NCI-H460 (cell line): ENCODE data around the gene DPY30. TPM values are rescaled to one million over a fixed set of nuclear protein-coding genes. Genes with fewer than 3 reads are reported as not detected.
"Not testable (repeated sequence)": the region's sequence is repeated elsewhere in the genome, so short reads cannot be mapped to it uniquely, and the experiment has no call there.

Experiments used
- DNase-seq: peaks from one replicate; pipeline ENCODE4 v3.0.0-alpha.2; 2016; ENCODE audit warnings: low read depth; ENCODE audit errors: extremely low read depth
- polyA plus RNA-seq: library from polyadenylated mRNA; depleted of rRNA; stranded (reverse); fragments of >200 nt; gene quantifications from 2 replicates; pipeline ENCODE4 v1.2.3, GENCODE V29; 2014; cell fraction: nucleus; rRNA removed
- total RNA-seq: library from RNA; depleted of rRNA; stranded (reverse); fragments of >200 nt; shearing (Covaris generic); gene quantifications from 2 replicates; pipeline ENCODE4 v1.2.3, GENCODE V29; 2014; rRNA removed

The DPY30 gene
- total RNA-seq, result 92.5 and 107 TPM in 2 replicates
- polyA plus RNA-seq, result 58.6 and 68.7 TPM in 2 replicates

GRCh38 chr2:32039447-32040219, at the start of gene DPY30:
Gene DPY30 (minus strand): TSS chr2:32039805. CDS start chr2:32039456, 349 bp downstream.
- DNase-seq, result peak; percentile 89

GRCh38 chr2:32074134-32074506, 34.5 kb upstream of the DPY30 start:
- no peak for DNase-seq

GRCh38 chr2:32067549-32067948, 27.9 kb upstream of the DPY30 start:
- DNase-seq, result no peak

- no peak for DNase-seq
These were observed 25.1 kb upstream of the DPY30 start for GRCh38 chr2:32064713-32065112.

GRCh38 chr2:32064021-32064601, 24.5 kb upstream of the DPY30 start:
- no peak for DNase-seq

- peak; percentile 96 for DNase-seq
These were observed 23.9 kb upstream of the DPY30 start, which contains the start of gene SPAST for GRCh38 chr2:32063310-32064020. Gene SPAST (plus strand): TSS chr2:32063556. CDS start chr2:32063832, 276 bp downstream.

- DNase-seq, result no peak
These were observed 22.6 kb upstream of the DPY30 start for GRCh38 chr2:32061973-32062861.

GRCh38 chr2:32061430-32061829, 21.8 kb upstream of the DPY30 start:
- DNase-seq, result no peak

- DNase-seq, result no peak
These were observed 20.7 kb upstream of the DPY30 start for GRCh38 chr2:32060266-32060665.

GRCh38 chr2:32058130-32058529, 18.5 kb upstream of the DPY30 start:
- DNase-seq, result no peak

GRCh38 chr2:32054583-32054982, 15.0 kb upstream of the DPY30 start:
- not testable (repeated sequence) for DNase-seq

- no peak for DNase-seq
These were observed 12.3 kb upstream of the DPY30 start for GRCh38 chr2:32051836-32052439.

GRCh38 chr2:32043561-32043960, 4.0 kb upstream of the DPY30 start:
- DNase-seq, result no peak

- not testable (repeated sequence) for DNase-seq
These were observed 5.3 kb downstream of the DPY30 start for GRCh38 chr2:32034198-32034887.

- not testable (repeated sequence) for DNase-seq
These were observed 20.7 kb downstream of the DPY30 start for GRCh38 chr2:32018789-32019482.

- DNase-seq, result no peak
These were observed 26.7 kb downstream of the DPY30 start for GRCh38 chr2:32012872-32013271.

- DNase-seq, result no peak
These were observed 28.1 kb downstream of the DPY30 start for GRCh38 chr2:32011485-32011960.

GRCh38 chr2:32010670-32011484, 28.7 kb downstream of the DPY30 start, which contains the start of gene MEMO1:
Gene MEMO1 (minus strand): TSS chr2:32011008. CDS start chr2:32010247, 761 bp downstream.
- DNase-seq, result peak; percentile 92
